Ureter (tissue), 1 donor: ENCODE results near the gene UBE2Q1. TPM values are rescaled to one million over a fixed set of nuclear protein-coding genes. Genes with fewer than 3 reads are reported as not detected.
"Not testable (repeated sequence)": the region's sequence is repeated elsewhere in the genome, so short reads cannot be mapped to it uniquely, and the experiment has no call there.

ENCODE experiments used
- DNase-seq: peaks from one replicate; pipeline ENCODE4 v3.0.0-alpha.2; 2020; ENCODE audit warnings: low spot score
- total RNA-seq: library from RNA; stranded (reverse); gene quantifications from one replicate; pipeline ENCODE4 v1.2.4, GENCODE V29; 2023
- donor health status: DM: yes; HTN: yes; CAD: no.

Gene UBE2Q1
- total RNA-seq, 1 donor from 2014 or later = 68.9 TPM

DNA sequence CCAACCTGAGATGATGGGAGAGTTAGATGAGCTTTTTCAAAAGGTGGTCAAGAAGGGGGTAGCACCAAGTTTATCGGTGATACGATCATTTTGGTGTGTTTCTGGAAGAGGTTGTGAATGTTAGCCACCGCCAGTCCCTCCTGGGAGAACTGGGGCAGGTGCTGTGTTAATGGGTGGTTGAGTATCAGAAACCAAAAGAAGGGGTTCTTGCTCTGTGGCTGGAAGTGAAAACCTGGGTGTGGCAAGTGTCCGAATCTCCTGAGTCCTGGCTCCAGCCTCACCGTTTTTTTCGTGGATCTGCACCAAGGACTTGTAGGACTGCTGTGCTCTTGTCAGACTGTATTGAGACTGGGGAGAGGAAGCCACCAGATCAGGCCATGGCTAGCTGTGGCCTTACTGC lies 7.8 kb downstream of the UBE2Q1 start:
- no peak for DNase-seq

- no peak for DNase-seq
Measured at GRCh38 chr1:154550070-154550469, 8.4 kb downstream of the UBE2Q1 start.

DNA sequence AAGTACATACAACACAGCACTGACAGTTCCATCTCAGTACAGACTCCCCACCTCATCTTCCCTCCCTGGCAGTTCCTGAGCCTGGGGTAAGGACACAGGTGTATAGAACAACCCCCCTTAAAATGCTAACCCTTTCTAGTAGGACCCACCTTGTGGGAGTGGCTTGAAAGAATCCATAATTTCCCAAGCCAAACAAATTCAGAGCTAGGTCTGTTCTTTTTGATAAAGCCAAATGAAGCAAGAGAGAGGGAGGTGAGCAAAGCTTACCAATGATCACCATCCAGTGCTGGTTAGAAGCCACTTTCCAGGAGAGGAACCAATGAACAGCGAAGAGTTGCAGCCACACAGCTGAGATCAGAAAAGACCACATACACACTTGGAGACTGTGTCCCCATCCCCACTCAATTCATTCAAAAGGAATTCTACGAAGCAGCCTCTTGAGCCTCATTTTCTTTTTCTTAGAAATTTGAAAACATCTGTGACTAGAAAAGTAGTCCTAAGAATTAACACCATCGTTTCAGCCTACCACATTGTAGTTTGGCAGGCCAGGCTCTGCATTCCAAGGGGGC lies 9.2 kb downstream of the UBE2Q1 start:
- DNase-seq = no peak

DNA sequence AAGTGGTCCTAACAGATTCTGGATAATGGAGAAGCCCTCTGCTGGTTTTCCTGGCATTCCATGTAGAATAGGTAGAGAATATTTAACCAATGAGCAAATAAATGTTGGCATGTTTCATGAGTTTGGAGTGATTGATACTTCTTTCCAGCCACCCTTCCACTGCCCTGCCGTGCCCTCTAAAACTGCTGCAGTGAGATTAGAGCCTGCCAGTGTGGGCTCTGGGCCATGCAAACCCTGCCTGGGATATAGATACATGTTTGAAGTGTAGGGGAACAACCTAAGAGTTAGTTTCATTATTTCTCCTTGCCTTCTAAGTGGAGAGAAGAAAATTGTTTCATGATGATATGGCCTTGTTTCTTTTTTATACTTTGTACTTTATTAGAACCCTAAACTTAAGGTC lies 10.4 kb downstream of the UBE2Q1 start:
- DNase-seq = no peak

- DNase-seq = no peak
Measured at GRCh38 chr1:154547105-154547732, 11.2 kb downstream of the UBE2Q1 start.

- DNase-seq = no peak
Measured at GRCh38 chr1:154546264-154547063, 12.0 kb downstream of the UBE2Q1 start.

DNA sequence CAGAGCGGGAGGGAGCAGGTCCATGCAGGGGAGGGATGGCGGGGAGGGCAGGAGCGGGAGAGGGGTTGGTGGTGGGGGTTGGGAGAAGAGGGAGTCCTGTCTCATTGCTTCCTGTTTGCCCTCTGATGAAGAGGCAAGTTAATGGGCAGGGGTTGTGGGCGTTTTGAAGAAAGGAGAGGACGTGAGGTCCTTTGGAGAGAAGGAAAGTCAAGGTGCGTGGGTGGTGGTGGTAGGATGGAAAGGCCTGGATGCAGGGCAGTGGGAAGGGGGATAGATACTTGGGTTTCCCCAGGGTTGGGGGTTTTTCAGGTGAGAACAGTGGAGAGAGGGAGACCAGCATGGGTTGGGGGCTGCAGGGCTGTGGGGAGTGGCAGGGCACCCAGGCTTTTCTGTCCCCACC lies 17.2 kb downstream of the UBE2Q1 start:
- DNase-seq = no peak

- no peak for DNase-seq
Measured at GRCh38 chr1:154539486-154540483, 18.7 kb downstream of the UBE2Q1 start.

DNA sequence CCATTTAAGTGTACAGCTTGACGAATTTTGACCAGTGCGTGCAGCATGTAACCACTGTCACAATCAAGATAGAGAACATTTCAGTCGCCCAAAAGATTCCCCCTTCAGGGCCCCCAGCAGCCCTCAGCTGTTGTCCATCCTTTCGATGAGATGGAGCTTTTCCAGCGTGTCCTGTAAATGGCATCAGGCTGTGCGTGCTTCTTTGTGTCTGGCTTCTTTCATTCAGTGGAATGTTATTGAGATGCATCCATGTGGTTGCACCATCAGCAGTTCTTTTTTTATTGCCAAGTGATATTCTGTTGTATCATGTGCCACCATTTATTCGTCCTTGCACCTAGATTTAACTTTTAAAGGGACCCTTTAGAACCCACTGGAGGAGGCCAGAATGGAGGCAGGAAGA lies 21.9 kb downstream of the UBE2Q1 start:
- no peak for DNase-seq

GRCh38 chr1:154533952-154534844 lies 24.3 kb downstream of the UBE2Q1 start:
- DNase-seq = no peak

GRCh38 chr1:154531950-154532349 lies 26.5 kb downstream of the UBE2Q1 start:
- not testable (repeated sequence) for DNase-seq

DNA sequence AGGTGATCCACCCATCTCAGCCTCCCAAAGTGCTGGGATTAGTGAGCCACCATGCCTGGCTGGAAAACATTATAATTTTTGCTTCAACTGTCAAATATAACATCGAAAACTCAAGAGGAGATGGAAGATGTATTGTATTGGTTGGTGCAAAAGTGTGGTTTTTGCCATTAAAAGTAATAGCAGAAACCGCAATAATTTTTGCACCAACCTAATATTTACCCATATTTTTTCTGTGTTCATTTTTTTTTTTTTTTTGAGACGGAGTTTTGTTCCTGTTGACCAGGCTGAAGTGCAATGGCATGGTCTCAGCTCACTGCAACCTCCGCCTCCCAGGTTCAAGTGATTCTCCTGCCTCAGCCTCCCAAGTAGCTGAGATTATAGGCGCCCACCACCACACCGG lies 29.2 kb downstream of the UBE2Q1 start:
- no peak for DNase-seq

DNA sequence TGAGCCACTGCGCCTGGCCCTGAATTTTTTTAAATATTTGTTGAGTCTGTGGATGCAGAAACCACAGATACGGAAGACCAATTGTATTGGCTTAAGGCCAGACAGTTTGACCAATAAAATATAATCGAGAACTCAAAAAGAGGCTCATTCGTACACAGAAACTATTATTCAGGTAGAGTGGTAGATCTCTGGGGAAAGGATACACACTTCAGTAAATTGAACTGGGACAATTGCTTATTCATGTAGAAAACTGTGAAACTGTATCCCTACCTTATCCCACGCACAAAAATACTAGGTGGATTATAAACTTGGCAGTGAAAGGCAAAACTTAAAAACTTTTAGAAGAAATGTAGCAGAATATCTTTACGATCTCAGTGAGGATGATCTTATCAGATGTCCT lies 31.3 kb downstream of the UBE2Q1 start:
- DNase-seq = no peak

GRCh38 chr1:154524881-154525280 lies 33.6 kb downstream of the UBE2Q1 start:
- DNase-seq = no peak

DNA sequence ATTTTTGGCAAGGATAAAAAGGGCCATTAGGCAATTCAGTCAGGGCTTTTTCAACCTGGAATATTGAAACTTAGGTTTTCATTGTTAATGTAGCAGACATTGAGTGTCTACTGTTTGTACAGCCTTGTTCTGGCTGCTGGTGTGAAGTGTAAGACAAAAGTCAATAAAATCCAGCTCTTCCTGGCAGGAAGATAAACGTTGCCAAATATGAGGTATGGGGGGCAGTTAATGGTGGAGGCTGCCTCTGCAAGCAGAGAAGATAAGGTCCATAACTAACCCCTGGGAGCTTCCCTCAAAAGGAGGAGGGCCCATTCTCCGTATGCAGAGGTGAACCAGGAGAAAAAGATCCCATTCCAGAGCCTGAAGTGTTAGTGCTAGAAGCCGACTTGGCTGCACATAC lies 36.8 kb downstream of the UBE2Q1 start:
- DNase-seq = no peak

GRCh38 chr1:154520333-154520732 lies 38.1 kb downstream of the UBE2Q1 start:
- no peak for DNase-seq

DNA sequence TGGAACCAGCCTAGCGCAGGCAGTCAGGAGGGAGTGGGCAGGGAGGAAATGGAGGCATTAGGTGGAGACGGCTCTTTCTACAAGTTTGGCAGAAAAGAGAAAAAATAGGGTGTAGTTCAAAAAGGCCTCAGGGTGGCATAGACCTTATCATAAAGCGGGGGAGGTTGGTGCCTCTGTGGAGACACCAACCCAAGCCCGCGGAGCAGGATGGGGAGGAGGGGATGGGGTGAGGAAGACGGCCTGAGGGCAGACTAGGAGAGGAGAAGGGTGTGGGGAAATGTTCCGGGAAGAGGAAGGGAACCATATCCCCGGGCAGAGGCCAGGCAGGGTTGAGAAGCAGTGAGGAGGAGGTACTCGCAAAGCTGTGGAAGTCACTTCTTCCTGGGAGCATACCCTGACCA lies 38.9 kb downstream of the UBE2Q1 start:
- no peak for DNase-seq

GRCh38 chr1:154517661-154518060 lies 40.8 kb downstream of the UBE2Q1 start:
- DNase-seq = no peak

- no peak for DNase-seq
Measured at GRCh38 chr1:154514066-154514553, 44.4 kb downstream of the UBE2Q1 start.

- DNase-seq = no peak
Measured at GRCh38 chr1:154512760-154513159, 45.7 kb downstream of the UBE2Q1 start.

- no peak for DNase-seq
Measured at GRCh38 chr1:154503898-154504297, 54.6 kb downstream of the UBE2Q1 start.
